Ishikawa (cell line): ENCODE measurements around the gene COL5A2.

ENCODE experiments used
- CEBPB ChIP-seq: IDR thresholded peaks from 2 replicates; pipeline ENCODE4 v1.6.1; 2012
- CREB1 ChIP-seq: IDR thresholded peaks from 2 replicates; pipeline ENCODE4 v1.6.1; 2012; ENCODE audit warnings: low read depth
- EGR1 ChIP-seq: IDR thresholded peaks from 2 replicates; pipeline ENCODE4 v1.6.1; 2012
- EP300 ChIP-seq: IDR thresholded peaks from 2 replicates; pipeline ENCODE4 v1.6.1; 2012; ENCODE audit warnings: borderline replicate concordance
- FOXM1 ChIP-seq: IDR thresholded peaks from 2 replicates; pipeline ENCODE4 v1.6.1; 2012; ENCODE audit warnings: low read depth, borderline replicate concordance
- NFIC ChIP-seq: IDR thresholded peaks from 2 replicates; pipeline ENCODE4 v1.6.1; 2012
- RAD21 ChIP-seq: IDR thresholded peaks from 2 replicates; pipeline ENCODE4 v1.6.1; 2012; ENCODE audit warnings: low read depth
- TAF1 ChIP-seq: IDR thresholded peaks from 2 replicates; pipeline ENCODE4 v1.6.1; 2012; ENCODE audit warnings: low read depth, mild to moderate bottlenecking
- TCF12 ChIP-seq: IDR thresholded peaks from 2 replicates; pipeline ENCODE4 v1.6.1; 2012; ENCODE audit warnings: low read depth
- TEAD4 ChIP-seq: IDR thresholded peaks from 2 replicates; pipeline ENCODE4 v1.6.1; 2012
- YY1 ChIP-seq: IDR thresholded peaks from 2 replicates; pipeline ENCODE4 v1.6.1; 2012; ENCODE audit warnings: low read depth
- ZBTB7A ChIP-seq: IDR thresholded peaks from 2 replicates; pipeline ENCODE4 v1.6.1; 2012; ENCODE audit warnings: low read depth
- TF ChIP-seq, protein P1 (sequence below): IDR thresholded peaks from 2 replicates; pipeline ENCODE4 v1.6.1; 2012
- TF ChIP-seq, protein P2 (sequence below): IDR thresholded peaks from 2 replicates; pipeline ENCODE4 v1.6.1; 2012
- TF ChIP-seq, protein P3 (sequence below): IDR thresholded peaks from 2 replicates; pipeline ENCODE4 v1.6.1; 2012; ENCODE audit warnings: low read depth, mild to moderate bottlenecking

Gene COL5A2

DNA sequence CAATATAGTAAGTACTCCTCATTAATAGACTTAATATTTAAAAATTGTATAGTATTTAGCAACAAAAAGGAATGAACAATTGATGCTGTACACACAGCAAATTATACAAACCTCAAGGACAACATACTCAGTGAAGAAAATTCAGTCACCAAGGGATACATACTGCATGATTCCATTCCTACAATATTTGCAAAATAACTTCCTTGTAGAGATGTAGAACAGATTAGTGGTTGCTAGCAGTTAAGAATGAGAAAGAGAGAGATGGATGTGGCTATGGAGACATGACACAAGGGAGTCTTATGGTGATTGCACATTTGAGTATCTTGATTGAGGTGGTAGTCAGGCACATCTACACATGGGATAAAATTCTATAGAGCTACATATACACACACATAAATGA is 179.3 kb downstream of the COL5A2 start:
- TF ChIP-seq TAF1, result no peak
- no peak for TF ChIP-seq EGR1

DNA sequence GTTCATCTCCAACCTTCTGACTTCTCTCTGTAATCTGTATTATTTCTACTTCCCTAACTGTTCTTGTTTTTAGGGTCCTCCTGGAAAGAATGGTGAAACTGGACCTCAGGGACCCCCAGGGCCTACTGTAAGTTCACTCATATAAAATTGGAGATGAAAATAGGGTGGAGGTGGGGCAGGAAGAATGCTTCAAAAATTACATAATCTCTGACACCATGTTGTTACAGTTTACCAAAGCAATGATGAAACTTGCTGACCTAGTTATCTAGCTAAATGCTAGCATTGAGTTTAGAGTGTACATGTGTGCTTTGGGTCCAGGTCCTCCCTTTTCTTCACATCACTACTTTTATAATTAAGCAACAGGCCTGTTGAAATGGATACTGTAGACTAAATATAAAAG is 182.3 kb downstream of the COL5A2 start:
- TF ChIP-seq FOXM1 (no peak), CREB1 (no peak), ZBTB7A (no peak), CEBPB (no peak), TEAD4 (no peak), TCF12 (no peak), TAF1 (no peak), NFIC (no peak), EP300 (no peak), EGR1 (no peak), YY1 (no peak), RAD21 (no peak)
- TF ChIP-seq, protein P1, sequence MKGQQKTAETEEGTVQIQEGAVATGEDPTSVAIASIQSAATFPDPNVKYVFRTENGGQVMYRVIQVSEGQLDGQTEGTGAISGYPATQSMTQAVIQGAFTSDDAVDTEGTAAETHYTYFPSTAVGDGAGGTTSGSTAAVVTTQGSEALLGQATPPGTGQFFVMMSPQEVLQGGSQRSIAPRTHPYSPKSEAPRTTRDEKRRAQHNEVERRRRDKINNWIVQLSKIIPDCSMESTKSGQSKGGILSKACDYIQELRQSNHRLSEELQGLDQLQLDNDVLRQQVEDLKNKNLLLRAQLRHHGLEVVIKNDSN, result no peak
- TF ChIP-seq, protein P2, sequence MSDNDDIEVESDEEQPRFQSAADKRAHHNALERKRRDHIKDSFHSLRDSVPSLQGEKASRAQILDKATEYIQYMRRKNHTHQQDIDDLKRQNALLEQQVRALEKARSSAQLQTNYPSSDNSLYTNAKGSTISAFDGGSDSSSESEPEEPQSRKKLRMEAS, result no peak
- TF ChIP-seq, protein P3, sequence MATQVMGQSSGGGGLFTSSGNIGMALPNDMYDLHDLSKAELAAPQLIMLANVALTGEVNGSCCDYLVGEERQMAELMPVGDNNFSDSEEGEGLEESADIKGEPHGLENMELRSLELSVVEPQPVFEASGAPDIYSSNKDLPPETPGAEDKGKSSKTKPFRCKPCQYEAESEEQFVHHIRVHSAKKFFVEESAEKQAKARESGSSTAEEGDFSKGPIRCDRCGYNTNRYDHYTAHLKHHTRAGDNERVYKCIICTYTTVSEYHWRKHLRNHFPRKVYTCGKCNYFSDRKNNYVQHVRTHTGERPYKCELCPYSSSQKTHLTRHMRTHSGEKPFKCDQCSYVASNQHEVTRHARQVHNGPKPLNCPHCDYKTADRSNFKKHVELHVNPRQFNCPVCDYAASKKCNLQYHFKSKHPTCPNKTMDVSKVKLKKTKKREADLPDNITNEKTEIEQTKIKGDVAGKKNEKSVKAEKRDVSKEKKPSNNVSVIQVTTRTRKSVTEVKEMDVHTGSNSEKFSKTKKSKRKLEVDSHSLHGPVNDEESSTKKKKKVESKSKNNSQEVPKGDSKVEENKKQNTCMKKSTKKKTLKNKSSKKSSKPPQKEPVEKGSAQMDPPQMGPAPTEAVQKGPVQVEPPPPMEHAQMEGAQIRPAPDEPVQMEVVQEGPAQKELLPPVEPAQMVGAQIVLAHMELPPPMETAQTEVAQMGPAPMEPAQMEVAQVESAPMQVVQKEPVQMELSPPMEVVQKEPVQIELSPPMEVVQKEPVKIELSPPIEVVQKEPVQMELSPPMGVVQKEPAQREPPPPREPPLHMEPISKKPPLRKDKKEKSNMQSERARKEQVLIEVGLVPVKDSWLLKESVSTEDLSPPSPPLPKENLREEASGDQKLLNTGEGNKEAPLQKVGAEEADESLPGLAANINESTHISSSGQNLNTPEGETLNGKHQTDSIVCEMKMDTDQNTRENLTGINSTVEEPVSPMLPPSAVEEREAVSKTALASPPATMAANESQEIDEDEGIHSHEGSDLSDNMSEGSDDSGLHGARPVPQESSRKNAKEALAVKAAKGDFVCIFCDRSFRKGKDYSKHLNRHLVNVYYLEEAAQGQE, result no peak

DNA sequence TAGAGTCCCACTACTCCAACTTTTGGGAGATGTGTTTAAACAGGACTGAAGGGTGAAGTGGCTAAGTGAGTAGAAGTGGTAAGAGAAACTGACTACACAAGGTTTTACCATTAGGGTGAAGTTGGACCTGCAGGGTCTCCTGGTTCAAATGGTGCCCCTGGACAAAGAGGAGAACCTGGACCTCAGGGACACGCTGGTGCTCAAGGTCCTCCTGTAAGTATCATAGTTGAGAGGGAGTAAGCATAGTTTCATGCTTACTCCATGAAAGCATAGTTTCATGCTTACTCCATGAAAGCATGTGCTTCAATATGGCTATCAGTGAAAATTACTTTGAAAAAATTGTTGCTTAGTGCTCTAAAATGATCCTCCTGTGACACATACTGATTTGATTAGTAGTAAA is 186.3 kb downstream of the COL5A2 start:
- TF ChIP-seq, protein P1, result no peak
- TF ChIP-seq, protein P3, result no peak

DNA sequence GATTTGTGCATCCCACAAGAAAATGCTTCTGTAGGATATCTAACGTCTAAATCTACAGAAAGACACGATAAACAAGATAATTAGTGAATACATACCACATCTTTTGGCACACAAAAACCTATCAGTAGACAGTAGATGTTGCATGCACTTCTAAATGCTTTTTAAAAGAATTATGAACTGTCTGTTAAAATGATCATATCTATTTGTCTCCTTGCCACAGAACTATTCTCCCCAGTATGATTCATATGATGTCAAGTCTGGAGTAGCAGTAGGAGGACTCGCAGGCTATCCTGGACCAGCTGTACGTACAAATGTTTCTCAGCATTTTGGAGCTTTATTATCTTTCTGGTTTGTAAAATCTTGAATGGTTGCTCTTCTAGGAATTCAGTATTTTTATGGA is 192.7 kb downstream of the COL5A2 start:
- TF ChIP-seq TEAD4 (no peak), TCF12 (no peak), EGR1 (no peak), EP300 (no peak), TAF1 (no peak), FOXM1 (no peak), CEBPB (no peak)
- TF ChIP-seq, protein P1, result no peak
- TF ChIP-seq, protein P3, result no peak

DNA sequence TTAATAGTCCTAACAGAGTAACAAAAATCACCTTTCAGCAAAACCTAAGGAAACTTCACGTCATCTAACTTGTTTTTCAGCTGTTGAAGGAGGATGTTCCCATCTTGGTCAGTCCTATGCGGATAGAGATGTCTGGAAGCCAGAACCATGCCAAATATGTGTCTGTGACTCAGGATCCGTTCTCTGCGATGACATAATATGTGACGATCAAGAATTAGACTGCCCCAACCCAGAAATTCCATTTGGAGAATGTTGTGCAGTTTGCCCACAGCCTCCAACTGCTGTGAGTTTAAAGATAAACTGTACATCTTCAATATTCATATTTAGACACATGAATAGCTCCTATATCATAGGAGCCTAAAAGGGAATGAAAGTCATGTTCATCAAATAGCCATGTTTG is 194.9 kb downstream of the COL5A2 start:
- TF ChIP-seq, protein P2, result no peak
- TF ChIP-seq FOXM1 (no peak), NFIC (no peak), RAD21 (no peak), TCF12 (no peak), CREB1 (no peak), TEAD4 (no peak), YY1 (no peak), ZBTB7A (no peak), CEBPB (no peak), EGR1 (no peak), EP300 (no peak)
- TF ChIP-seq, protein P3, result no peak
- TF ChIP-seq, protein P1, result no peak
